Lower lobe of right lung (tissue), 2 donors: ENCODE results near the gene IKZF2. TPM values are rescaled to one million over a fixed set of nuclear protein-coding genes. Genes with fewer than 3 reads are reported as not detected.
A peak's percentile ranks its signal among the peaks of the same experiment; 100 is the strongest.

ENCODE experiments used
- ATAC-seq, 2 donors: fragments of 200-7000 bp; cut with Tn5 transposase; one replicate each; pipeline ENCODE4 v1.9.1; 2020 to 2022; ENCODE audit warnings: mild to moderate bottlenecking in 2 of 2, moderate library complexity in 2 of 2
- DNase-seq: peaks from one replicate; pipeline ENCODE4 v3.0.0-alpha.2; 2020
- H3K27ac ChIP-seq: fragments of 200-600 bp; one replicate; pipeline ENCODE4 v1.8.0; 2022
- H3K27me3 ChIP-seq: fragments of 200-600 bp; one replicate; pipeline ENCODE4 v1.8.0; 2022; ENCODE audit warnings: low read depth
- H3K36me3 ChIP-seq: fragments of 200-600 bp; one replicate; pipeline ENCODE4 v1.8.0; 2022; ENCODE audit warnings: mild to moderate bottlenecking
- H3K4me1 ChIP-seq: fragments of 200-600 bp; one replicate; pipeline ENCODE4 v1.8.0; 2022
- H3K4me3 ChIP-seq: fragments of 200-600 bp; one replicate; pipeline ENCODE4 v1.8.0; 2022; ENCODE audit warnings: mild to moderate bottlenecking
- H3K9me3 ChIP-seq: fragments of 200-600 bp; one replicate; pipeline ENCODE4 v1.8.0; 2022
- CTCF ChIP-seq: fragments of 200-600 bp; IDR thresholded peaks from one replicate; pipeline ENCODE4 v1.8.0; 2022; ENCODE audit warnings: antibody characterized with exemption, mild to moderate bottlenecking
- intact Hi-C: fragments of 100-400 bp; cut with DNase I; formaldehyde crosslinking; loops from one replicate; pipeline ENCODE4 v1.11.0; 2022
- total RNA-seq: library from RNA; stranded (reverse); fragmentation: NEBNext Ultra II Directional; extraction: Animal tissue kit (Norgen Biotek cat#: 25700); gene quantifications from one replicate; pipeline ENCODE4 v1.2.1, GENCODE V29; 2021
- donor health status: DM: no; HTN: yes; CAD: no; lungs with severe emphysema.

IKZF2 gene
- total RNA-seq, 1 donor from 2014 or later: 16.5 TPM

- Histone ChIP-seq H3K9me3 (no peaks in the 10 kb centered on the region), H3K27me3 (no peaks in the 10 kb centered on the region), H3K36me3 (no peaks in the 10 kb centered on the region), H3K4me1 (no peaks in the 10 kb centered on the region), H3K27ac (peak overlapping the region; percentile 22), H3K4me3 (peak overlapping the region; percentile 25)
- no peak for TF ChIP-seq CTCF
- intact Hi-C loops: no loop called here
- peak; percentile 39 for DNase-seq
- peak; percentile 78 to 85 for ATAC-seq
Observed at GRCh38 chr2:213065583-213066442, 85.6 kb downstream of the IKZF2 start.

- no peak for TF ChIP-seq CTCF
- intact Hi-C loops: no loop called here
- Histone ChIP-seq H3K9me3 (no peaks in the 10 kb centered on the region), H3K36me3 (no peaks in the 10 kb centered on the region), H3K4me1 (no peaks in the 10 kb centered on the region), H3K27me3 (no peaks in the 10 kb centered on the region), H3K27ac (no peak overlapping the region), H3K4me3 (no peak overlapping the region)
- ATAC-seq (no peak), DNase-seq (no peak)
Observed at GRCh38 chr2:213064099-213064498, 87.3 kb downstream of the IKZF2 start.

- Histone ChIP-seq H3K4me3 (no peak overlapping the region), H3K36me3 (no peaks in the 10 kb centered on the region), H3K27me3 (no peaks in the 10 kb centered on the region), H3K4me1 (no peaks in the 10 kb centered on the region), H3K9me3 (no peaks in the 10 kb centered on the region), H3K27ac (no peak overlapping the region)
- TF ChIP-seq CTCF: no peak
- no peak for DNase-seq
- intact Hi-C loops: no loop called here
- ATAC-seq: no peak
Observed at GRCh38 chr2:213057977-213058376, 93.4 kb downstream of the IKZF2 start.

GRCh38 chr2:213046431-213046830 is 105.0 kb downstream of the IKZF2 start:
- H3K4me1 ChIP-seq: no peaks in the 10 kb centered on the region
- ATAC-seq: no peak
- intact Hi-C loops: no loop called here
- no peak for TF ChIP-seq CTCF
- no peak for DNase-seq
- H3K9me3 ChIP-seq: no peaks in the 10 kb centered on the region
- H3K27me3 ChIP-seq: no peaks in the 10 kb centered on the region
- H3K27ac ChIP-seq: no peak overlapping the region
- no peak overlapping the region for H3K4me3 ChIP-seq
- no peaks in the 10 kb centered on the region for H3K36me3 ChIP-seq

- no peak for TF ChIP-seq CTCF
Observed at GRCh38 chr2:213043566-213043965, 107.8 kb downstream of the IKZF2 start.

More at GRCh38 chr2:213043566-213043965, 107.8 kb downstream of the IKZF2 start:
- Histone ChIP-seq H3K27ac (no peak overlapping the region), H3K36me3 (no peaks in the 10 kb centered on the region), H3K9me3 (no peaks in the 10 kb centered on the region), H3K27me3 (no peaks in the 10 kb centered on the region), H3K4me1 (no peaks in the 10 kb centered on the region), H3K4me3 (no peak overlapping the region)
- ATAC-seq: no peak
- intact Hi-C loops: no loop called here
- no peak for DNase-seq
